ENCODE data around the gene FBXO17.

GRCh38 chr19:38907670-38908069, 67.9 kb downstream of the FBXO17 start:
- TF ChIP-seq FOXP1 (CRISPR knock-in tag; IDR thresholded peaks at IDR 0.05; ENCODE audit: borderline replicate concordance) (no peak), NFATC4 (CRISPR knock-in tag; IDR thresholded peaks at IDR 0.05) (no peak), ATF1 (CRISPR knock-in tag; IDR thresholded peaks at IDR 0.05) (no peak), ETV6 (CRISPR knock-in tag; IDR thresholded peaks at IDR 0.05) (no peak), GABPB1 (CRISPR knock-in tag; IDR thresholded peaks at IDR 0.05) (no peak), TP53 (CRISPR knock-in tag; IDR thresholded peaks at IDR 0.05) (no peak), ELF4 (CRISPR knock-in tag; IDR thresholded peaks at IDR 0.05; ENCODE audit: low read depth) (no peak)
- TF ChIP-seq, protein P1, sequence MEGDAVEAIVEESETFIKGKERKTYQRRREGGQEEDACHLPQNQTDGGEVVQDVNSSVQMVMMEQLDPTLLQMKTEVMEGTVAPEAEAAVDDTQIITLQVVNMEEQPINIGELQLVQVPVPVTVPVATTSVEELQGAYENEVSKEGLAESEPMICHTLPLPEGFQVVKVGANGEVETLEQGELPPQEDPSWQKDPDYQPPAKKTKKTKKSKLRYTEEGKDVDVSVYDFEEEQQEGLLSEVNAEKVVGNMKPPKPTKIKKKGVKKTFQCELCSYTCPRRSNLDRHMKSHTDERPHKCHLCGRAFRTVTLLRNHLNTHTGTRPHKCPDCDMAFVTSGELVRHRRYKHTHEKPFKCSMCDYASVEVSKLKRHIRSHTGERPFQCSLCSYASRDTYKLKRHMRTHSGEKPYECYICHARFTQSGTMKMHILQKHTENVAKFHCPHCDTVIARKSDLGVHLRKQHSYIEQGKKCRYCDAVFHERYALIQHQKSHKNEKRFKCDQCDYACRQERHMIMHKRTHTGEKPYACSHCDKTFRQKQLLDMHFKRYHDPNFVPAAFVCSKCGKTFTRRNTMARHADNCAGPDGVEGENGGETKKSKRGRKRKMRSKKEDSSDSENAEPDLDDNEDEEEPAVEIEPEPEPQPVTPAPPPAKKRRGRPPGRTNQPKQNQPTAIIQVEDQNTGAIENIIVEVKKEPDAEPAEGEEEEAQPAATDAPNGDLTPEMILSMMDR (IDR thresholded peaks at IDR 0.05), result no peak
- TF ChIP-seq, protein P2, sequence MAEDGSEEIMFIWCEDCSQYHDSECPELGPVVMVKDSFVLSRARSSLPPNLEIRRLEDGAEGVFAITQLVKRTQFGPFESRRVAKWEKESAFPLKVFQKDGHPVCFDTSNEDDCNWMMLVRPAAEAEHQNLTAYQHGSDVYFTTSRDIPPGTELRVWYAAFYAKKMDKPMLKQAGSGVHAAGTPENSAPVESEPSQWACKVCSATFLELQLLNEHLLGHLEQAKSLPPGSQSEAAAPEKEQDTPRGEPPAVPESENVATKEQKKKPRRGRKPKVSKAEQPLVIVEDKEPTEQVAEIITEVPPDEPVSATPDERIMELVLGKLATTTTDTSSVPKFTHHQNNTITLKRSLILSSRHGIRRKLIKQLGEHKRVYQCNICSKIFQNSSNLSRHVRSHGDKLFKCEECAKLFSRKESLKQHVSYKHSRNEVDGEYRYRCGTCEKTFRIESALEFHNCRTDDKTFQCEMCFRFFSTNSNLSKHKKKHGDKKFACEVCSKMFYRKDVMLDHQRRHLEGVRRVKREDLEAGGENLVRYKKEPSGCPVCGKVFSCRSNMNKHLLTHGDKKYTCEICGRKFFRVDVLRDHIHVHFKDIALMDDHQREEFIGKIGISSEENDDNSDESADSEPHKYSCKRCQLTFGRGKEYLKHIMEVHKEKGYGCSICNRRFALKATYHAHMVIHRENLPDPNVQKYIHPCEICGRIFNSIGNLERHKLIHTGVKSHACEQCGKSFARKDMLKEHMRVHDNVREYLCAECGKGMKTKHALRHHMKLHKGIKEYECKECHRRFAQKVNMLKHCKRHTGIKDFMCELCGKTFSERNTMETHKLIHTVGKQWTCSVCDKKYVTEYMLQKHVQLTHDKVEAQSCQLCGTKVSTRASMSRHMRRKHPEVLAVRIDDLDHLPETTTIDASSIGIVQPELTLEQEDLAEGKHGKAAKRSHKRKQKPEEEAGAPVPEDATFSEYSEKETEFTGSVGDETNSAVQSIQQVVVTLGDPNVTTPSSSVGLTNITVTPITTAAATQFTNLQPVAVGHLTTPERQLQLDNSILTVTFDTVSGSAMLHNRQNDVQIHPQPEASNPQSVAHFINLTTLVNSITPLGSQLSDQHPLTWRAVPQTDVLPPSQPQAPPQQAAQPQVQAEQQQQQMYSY (CRISPR knock-in tag; IDR thresholded peaks at IDR 0.05), result no peak
- TF ChIP-seq, protein P3, sequence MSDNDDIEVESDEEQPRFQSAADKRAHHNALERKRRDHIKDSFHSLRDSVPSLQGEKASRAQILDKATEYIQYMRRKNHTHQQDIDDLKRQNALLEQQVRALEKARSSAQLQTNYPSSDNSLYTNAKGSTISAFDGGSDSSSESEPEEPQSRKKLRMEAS (CRISPR knock-in tag; IDR thresholded peaks at IDR 0.05), result no peak

Measured in WTC11 (cell line).